Retina (tissue), 1 donor: ENCODE data around the gene FOXO6.
A peak's percentile ranks its signal among the peaks of the same experiment; 100 is the strongest.

ENCODE experiments used
- DNase-seq: peaks from one replicate; pipeline ENCODE4 v3.0.0-alpha.2; 2016

The FOXO6 gene

DNA sequence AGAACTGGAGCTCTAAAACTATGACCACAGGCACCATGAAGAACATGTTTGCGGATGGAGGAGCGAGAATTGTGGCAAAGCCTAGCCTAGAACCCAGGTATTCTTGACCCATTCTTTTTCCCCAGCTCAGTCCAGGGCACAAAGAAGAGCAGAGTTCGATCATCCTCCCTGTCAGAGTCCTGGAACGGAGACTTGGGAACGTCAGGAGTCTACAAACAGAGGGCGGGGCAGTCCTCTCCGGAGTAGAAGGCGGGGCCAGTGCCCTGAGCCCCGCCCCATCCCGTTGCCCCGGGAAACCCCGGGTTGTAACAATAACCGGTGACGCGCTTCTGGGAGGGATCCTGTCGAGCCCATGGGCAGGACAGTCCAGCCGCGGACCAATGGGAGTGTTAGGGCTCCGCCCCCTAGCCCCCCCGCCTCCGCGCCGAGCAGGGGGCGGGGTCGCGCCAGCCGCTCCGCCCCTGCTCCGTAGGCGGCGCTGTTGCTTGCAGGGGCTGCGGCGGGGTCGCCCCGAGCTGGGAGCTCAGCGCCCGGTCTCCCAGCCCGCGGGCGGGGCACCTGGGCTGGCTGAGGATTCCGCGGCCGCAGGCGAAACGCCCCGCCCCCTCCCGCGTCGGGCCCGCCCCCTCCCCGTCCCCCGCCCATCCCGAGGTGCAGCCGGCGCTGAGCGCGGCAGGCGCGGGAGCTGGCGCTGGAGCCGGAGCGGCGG, at the start of gene FOXO6:
TSS of gene FOXO6 (plus strand) at position 649 of the 709 bp plus-strand sequence.
- peak; percentile 99 for DNase-seq

DNA sequence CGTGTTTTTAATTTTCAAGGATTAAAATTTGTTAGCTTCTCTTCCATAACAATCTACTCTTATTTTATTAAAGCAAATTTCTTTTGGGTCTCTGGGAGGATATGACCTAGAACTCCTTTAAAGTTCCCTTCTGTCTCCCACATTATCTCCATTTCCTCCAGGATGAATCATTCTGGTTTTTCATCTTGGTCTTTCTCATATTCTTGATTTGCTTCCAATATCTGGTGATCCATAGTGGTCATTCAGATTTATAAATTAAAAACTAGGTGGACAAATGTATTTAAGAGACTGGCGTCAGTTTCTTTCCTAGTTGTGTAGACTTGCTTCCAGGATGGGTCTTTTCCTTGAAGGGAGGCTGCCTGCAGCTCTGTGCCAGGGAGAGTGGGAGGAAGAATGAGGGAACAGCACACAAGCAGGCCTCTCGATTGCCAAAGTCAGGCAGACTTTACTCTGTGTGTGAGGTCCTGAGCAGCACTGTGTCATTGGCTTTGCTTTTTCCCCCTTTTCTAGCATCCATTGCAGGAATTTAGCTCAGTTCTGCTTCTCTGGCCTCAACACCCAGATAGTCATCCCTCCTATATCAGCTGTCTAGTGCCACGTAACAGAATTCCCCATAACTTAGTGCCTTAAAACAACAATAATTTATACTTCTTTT, 48.1 kb upstream of the FOXO6 start:
- DNase-seq: no peak

DNA sequence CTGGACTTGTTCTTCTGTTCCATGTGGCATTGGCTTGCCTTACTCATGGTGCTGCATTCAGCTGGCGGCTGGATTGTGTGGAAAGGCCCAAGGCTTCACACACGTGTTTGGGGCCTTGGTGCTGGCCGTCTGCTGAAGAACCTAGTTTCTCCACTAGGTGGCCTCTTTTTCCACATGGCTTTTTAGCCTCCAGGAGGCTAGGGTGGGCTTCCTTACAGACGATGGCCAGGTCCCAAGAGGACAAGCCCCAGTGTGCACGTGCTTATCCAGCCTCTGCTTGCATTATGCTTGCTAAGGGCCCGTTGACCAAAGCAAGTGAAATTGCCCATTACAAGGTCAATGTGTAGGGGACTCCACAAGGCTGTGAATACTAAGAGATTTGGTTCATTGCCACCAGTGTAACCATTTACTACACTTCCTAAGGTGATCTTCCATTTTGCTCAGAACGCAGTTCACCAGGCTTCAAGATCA, 47.5 kb upstream of the FOXO6 start:
- DNase-seq: peak; percentile 48

DNA sequence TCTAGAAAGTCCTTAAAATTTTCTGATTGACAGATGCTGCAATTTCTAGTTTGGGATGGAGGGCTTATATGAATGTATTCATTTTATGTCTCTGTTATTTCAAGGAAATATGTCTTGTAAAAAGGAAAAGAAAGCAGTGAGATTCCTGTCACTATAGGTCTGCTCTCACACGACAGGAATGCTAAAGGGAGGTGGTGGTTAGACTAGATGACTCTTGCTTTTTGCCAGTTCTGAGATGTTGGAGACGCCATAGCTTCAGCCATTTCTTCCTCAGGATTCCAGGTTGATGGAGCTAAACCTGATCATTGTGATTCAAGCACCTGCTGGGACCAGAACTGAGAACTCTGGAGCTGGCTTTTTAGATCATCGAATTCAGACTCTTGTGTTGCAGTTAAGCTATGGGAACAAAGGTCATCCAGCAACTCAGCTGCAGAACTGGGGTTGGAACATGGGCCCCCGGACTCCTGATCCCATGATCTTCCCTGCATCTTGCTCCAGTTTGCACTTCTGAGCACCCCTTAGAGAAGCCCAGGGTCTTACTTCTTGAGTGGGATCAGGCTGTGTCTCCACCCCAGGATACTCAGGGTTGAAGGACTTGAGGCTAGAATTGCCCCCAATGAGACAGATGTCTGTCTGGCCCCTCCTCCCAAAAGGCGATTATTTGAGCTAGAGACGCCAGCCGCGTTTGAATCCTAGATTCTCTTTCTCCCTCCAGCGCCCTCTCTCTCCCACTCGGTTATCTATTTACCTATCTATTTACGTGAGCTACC, 46.7 kb upstream of the FOXO6 start:
- peak; percentile 43 for DNase-seq

DNA sequence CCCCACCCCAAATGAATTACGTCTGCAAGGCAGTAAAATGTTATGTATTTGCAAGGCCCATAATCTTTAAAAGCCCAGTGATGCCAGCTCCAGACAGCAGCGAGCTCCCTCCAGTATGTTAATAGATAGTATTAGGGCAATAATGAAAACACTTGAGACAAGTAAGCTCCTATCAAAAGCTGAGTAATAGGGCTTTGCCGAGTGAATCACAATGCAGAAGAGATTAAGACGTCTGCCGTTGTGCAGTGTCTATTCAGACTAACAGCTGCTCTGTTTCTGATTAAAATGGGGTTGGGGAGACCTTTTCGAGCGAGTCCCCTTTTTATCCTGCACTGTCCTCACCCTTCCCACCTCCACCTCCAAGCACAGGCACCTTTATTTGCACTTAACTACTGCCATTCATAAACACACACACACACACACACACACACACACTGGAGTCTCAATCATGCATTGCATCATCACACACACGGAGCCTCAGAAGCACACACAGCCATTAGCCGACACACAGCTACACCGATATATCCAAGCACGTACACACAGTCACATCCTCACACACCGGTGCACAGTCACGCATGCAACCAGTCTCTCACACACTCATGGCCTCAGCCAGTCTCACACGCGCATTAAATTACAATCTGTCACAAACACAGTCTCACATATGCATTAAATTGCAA, 46.0 kb upstream of the FOXO6 start:
- peak; percentile 43 for DNase-seq

DNA sequence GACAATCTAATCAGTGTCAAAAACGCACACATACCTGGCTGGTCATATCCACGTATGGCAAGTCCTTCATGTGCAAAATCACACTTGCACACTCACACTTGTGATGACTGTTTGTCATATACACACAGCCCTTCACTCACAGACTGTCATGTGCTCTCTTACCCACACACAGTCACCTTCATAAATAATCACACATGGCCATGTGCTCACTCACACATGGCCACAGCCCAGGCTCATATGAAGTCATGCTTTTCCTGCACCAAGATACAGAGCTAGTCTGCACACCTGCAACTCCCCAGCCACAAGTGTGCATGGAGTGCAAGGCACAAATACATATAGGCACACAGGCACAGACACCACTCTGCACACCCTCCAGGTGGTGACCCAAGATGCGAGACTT, 45.4 kb upstream of the FOXO6 start:
- no peak for DNase-seq

DNA sequence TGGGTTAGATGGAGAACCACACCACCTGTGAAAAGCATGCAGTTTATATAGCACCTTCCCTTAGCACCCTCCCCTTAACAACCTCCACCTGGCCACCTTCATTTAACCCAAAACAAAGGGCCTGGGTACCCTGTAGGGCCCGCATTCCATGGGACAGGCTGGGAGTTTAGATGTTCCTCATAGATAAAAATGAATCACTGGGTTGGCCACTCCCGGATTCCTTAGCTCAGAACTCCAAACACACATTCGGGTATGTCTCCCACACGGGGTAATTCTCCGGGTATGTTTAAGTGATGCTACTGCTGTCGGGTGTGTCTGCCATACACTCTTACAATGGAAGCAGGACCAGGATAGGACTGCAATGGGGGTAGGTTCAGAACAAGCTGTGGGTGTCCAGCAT, 43.9 kb upstream of the FOXO6 start:
- DNase-seq: no peak

DNA sequence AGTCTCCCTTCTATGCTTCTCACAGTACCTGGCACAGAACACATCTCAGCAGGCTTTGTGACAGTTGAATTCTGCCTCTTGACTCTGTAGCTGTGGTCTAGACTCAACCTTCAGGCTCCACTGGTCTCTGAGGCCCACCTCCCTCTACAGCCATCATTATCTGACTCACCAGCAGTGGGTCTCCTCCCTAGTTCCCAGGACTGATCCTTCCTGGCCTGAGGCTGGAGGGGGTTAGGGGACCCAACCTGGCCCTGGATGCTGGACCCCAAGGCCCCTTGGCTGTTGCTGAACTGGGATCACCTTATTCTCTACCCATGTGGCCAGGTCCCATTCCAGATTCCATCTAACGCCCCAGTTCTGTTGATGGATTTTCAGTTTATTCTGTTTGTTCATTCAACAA, 43.1 kb upstream of the FOXO6 start:
- DNase-seq: no peak

DNA sequence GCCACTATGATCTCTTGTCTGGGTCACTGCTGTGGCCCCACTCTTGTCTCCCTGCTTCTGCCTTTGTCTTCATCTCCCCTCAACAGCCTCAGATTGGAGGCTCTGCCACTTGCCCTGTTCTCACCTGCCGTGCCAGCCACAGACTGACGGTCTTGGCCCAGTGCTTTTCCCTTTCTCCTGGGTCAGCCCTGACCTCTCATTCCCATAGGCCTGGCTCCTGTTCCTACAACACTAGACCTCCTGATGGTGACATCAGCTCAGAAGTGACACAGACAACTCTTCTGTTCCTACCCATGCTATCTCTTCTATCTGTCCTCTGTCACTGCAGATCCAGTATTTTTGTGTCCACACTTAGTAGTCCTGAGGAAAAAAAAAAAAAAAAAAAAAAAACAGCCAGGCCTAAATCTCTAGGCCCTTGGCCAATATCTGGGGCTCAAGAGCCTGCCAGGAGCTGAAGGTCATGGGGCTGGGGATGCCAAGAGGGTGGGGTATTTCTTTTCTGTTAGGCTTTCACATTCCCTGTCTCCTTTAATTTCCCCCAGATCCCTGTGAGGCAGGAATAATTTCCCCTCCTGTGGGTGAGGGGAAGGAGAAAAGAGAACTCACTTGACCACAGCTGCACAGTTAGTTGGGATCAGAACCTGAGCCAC, 42.0 kb upstream of the FOXO6 start:
- DNase-seq: no peak

DNA sequence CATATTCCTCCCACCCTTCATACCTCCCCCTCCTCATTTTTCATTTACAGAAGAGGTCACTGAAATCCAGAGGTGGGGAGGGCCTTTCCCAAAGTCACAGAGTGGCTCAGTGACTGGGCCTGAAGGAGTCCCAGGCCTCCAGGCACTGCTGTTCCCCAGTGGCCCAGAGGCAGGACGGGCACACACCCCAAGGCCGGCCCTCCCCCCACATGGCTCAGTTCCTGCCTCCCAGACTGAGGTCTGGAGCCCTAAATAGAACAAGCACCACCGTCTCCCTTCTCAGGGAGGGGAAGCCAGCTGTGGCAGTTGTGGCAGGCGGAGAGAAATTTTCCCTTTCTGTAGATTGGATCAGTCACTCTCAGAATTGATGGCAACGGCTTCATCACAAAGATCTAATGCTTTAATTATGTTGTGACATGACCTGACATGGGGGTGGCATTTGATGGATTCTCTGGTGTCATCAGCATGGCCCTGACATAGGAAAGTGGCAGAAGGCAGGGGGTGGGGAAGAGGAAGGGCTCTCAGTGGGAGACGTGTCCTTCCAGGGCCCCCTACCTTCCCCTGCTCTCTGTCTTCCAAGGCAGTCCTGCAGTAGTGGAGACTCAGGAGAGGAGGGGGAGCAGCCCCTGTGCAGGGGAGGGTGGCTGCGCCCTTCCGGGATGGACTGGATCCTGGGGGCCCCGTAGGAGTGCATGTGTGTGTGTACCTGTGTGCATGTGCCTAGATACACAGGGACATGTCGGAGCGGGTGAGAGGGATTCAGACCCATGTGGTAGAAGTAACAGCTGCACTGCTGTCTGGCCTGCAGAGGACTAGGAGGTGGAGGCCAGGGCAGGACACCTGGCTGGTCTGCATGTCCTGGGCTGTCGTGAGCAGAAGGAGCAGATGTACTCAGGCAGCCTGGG, 41.2 kb upstream of the FOXO6 start:
- DNase-seq: peak; percentile 42

DNA sequence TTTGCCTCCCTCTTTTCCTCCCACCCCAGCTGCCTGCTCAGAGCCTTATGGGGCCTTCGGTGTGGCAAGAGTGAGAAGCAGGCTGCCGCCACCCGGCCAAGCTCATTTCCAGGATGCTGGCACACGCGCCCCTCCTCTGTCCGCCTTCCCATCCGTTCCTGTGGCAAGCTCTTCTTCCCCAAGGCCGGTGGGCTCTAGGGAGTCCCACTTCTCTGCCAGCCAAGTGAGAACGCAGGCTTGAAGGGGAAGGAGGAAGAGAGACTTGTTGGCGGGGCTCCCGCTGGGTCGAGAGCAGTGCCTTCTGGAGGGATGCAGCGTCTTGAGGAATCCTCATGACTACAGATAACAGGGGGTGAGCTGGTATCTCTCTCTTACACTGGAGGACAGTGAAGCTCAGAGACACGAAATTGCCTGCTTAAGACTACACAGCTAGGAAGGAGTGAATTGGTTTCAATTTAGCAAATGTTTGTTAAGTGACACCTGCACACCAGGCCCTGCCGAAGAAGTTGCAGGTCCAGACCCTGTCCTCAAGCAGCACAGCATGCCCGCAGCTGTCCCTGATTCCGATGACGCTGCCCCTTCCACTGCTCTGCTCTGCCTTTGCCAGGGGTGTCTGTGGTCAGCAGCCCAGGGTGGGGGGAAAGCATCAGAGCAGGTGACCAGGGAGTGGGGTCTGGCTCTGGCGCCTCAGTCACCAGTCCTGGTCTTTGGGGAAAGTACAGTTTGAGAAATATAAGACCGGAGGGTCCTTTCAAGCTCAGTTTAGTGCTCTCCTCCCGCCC, 40.1 kb upstream of the FOXO6 start:
- DNase-seq: no peak

DNA sequence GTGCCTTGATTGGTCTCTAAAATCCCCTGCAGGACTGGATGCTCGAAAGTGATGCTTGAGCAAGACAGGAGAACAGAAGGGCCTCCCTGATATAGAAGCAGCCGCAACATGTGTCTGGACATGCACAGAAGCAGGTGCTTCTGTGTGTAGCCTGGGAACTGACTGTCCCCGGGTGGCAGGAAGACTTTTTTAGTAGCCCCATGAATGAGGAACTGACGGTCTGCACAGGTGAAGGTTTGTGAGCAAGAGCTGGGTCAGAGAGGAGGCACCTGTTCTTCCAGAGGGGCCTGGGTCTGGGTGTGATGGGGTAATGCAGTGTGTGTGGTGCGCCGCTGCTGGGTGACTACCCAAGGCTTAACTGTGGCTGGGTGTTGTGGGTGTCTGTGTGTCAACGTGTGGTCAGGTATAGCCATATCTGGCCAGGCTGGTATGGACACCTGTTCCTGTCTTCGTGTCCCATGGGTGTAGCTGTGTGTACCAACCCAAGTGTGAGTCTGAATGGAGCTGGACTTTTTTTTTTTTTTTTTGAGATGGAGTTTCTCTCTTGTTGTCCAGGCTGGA, 39.1 kb upstream of the FOXO6 start:
- DNase-seq: no peak

DNA sequence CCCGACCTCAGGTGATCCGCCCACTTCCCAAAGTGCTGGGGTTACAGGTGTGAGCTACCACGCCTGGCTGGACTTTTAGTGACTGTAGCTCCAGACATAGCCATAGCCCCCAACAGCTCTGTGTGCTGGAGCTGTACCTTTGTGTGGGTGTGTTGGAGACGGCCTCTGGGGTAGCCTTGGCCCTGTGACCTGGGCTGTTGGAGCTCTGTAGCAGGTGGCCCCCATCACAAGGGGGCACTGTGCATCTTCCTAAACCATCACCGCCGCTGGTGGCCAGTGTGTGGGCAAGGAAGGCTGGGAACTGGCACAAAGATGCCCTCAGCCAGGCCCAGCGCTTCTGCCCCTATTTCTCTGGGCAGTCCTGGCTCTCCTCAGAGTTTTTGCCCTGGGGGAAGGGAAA, 38.4 kb upstream of the FOXO6 start:
- DNase-seq: no peak

DNA sequence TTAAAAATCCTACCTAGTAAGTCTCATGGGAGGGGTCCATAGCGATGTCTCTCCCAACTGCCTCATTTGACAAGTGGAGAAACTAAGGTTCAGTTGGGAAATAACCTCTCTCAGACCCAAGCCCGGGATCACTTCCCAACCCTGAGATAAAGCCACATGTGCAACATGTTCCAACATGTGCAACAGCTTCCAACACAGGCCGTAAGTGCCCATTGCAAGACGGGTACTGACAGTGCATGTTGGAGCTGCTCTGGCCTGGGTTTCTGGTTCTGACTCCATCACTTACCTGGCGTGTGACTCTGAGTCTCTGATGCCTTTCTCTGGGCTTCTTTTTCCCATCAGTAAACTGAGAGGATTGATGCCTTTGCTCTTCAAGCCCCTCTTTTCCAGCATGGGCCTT, 38.0 kb upstream of the FOXO6 start:
- no peak for DNase-seq

DNA sequence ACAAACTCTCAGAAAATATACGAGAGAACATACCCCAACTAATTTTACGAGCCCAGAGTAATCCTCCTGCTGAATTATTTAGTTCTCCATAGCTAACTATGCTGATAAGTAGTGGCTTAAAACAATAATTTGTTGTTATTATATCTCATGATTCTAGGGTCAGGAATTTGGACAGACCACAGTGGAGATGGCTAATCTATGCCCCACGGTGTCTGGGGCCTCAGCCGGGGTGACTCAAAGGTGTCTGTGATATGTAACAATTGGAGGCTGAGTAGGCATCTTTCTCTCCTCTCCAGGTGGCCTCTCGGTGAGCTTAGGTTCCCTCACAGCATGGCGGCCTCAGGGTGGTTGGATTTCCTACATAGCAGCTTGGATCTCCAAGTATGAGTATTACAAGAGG, 35.4 kb upstream of the FOXO6 start:
- no peak for DNase-seq

DNA sequence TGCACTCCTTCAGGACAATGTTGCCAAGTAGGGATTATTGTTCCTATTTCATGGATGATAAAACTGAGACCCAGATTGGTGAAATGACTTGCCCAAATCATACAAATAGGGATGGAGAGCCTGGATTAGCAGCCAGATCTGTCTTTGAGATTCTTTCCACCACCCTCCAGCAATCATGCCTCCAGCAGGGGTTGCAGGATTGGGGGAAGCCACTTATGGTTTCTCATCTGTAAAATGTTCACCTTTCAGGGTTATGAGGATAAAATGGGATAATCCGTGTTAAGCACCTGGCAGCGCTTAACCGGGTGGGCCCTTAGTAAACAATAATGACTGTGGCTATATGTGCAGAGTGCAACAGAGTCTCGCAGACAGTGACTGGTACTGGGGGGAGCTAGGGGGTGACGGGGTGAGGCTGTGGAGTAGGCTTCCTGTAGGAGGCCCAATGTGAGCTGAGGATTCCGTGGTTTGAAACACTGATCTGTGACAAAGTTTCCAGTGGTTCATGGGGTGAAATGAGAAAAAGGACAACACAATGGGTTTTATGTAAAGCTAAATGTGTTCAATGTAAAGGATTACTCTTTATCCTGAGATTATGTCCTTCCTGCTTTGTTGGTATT, 33.7 kb upstream of the FOXO6 start:
- no peak for DNase-seq

DNA sequence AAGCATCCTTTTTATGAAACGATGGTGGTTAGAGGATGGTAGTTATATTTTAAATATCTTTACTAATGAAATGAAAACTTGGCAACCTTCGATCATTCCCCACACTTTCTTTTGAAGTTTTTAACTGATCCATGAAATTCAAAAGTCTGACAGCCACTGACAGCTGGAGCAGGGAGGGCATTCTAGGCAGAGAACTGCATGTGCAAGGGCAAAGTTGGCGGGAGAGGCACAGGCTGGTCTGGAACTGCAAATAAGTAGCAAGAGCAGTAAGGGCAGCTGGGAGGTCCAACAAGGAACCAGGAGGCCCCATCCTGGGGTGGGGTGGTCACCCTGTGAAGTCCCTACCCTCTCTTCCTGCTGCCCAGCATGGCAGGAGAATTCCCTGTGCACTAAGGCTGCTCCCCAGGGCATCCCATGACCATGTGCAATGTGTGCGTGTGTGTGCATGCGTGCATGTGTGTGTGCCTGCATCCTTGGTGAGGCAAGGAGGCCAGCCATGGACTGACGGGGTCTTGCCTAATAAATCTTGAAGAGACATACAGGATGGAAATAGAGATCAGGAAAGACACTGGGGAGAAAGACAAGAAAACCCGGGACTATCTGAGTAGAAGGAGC, 33.1 kb upstream of the FOXO6 start:
- DNase-seq: no peak

DNA sequence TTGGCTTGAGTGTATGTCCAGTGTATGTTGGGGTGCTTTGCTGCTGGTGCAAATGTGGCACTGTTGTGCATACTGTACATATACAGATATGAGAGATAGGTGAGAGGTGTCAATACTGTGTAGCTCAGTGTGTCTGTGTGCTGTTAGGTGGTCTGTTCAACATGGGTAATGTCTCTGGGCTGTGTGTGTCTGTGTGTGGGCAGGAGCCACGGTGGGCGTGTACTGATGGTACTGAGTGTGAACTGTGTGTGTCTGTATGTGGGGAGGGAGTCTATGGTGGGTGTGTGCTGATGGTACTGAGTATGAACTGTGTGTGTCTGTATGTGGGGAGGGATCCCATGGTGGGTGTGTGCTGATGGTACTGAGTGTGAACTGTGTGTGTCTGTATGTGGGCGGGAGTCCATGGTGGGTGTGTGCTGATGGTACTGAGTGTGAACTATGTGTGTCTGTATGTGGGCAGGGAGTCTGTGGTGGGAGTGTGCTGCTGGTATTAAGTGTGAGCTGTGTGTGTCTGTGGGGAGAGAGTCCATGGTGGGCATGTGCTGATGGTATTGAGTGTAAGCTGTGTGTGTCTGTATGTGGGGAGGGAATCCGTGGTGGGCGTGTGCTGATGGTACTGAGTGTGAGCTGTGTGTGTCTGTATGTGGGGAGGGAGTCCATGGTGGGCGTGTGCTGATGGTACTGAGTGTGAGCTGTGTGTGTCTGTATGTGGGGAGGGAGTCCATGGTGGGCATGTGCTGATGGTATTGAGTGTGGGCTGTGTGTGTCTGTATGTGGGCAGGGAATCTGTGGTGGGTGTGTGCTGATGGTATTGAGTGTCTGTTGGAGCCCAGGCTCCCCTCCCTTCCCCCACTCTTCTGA, 32.2 kb upstream of the FOXO6 start:
- DNase-seq: no peak
